Esophagus squamous epithelium (tissue), 4 donors: ENCODE results near the gene SLC47A2.

Source experiments
- POLR2A ChIP-seq, 4 donors: fragments of 450-650 bp; IDR thresholded peaks; one replicate each; pipeline ENCODE4 v1.6.1; 2017; ENCODE audit warnings: antibody characterized with exemption in 4 of 4, mild to moderate bottlenecking in 4 of 4, moderate library complexity in 3 of 4
- TF ChIP-seq, protein P1 (sequence below), 6 experiments: fragments of 450-650 bp in 4 of 6; fragments of 200-600 bp in 2 of 6; sonication (generic) in 2 of 6; IDR thresholded peaks; one replicate each; pipeline ENCODE4 v1.5.1; 2016 to 2019; ENCODE audit warnings: antibody characterized with exemption in 6 of 6, mild to moderate bottlenecking in 4 of 6, moderate library complexity in 4 of 6

DNA sequence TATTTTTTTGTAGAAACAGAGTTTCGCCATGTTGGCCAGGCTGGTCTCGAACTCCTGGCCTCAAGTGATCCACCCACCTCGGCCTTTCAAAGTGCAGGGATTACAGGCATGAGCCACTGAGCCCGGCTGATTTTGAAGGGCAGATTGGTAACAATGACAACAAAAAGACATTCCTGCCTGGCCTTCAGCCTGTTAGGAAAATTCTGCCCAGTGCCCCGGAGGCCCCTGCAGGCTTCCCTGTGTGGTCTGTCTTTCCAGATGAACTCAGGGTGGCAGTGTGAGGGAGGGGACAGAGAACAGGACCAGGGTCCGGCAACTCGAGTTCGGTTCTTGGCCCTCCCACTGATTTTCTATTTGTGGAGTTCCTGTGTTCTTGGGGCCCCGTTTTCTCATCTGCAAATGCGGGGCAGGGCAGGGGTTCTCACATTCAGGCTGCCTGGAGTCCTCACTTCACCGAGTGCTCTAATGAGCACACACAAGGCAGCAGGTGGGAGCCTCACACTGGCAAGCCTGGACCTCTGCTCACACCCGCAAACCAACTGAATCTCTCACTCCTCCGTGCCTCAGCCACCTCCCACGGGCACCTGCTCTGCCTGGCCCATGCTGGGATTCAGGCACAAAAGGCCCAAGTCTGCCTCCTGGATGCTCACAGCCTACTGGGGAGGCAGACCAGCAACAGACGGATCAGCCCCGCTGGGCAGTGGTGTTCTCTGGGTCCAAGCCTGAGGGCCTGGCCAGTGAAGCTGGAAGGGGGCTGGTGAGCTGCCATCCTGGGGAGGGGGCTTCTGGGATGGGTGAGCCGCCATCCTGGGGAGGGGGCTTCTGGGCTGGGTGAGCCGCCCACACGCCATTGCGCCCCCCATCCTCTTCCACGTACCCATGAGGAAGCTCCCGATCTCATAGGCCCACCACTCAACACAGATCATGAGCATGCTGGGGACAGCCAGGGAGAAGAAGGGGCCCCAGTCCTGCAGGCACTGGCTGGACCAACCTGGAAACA, 10.3 kb downstream of the SLC47A2 start:
- TF ChIP-seq, protein P1, sequence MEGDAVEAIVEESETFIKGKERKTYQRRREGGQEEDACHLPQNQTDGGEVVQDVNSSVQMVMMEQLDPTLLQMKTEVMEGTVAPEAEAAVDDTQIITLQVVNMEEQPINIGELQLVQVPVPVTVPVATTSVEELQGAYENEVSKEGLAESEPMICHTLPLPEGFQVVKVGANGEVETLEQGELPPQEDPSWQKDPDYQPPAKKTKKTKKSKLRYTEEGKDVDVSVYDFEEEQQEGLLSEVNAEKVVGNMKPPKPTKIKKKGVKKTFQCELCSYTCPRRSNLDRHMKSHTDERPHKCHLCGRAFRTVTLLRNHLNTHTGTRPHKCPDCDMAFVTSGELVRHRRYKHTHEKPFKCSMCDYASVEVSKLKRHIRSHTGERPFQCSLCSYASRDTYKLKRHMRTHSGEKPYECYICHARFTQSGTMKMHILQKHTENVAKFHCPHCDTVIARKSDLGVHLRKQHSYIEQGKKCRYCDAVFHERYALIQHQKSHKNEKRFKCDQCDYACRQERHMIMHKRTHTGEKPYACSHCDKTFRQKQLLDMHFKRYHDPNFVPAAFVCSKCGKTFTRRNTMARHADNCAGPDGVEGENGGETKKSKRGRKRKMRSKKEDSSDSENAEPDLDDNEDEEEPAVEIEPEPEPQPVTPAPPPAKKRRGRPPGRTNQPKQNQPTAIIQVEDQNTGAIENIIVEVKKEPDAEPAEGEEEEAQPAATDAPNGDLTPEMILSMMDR (IDR thresholded peaks at IDR 0.05), result no peak
- no peak for TF ChIP-seq POLR2A (IDR thresholded peaks at IDR 0.05)
